Amniotic epithelial cell (primary cell): ENCODE data around the gene IRAK1BP1.
"Not testable (repeated sequence)": the region's sequence is repeated elsewhere in the genome, so short reads cannot be mapped to it uniquely, and the experiment has no call there.

ENCODE experiments used
- DNase-seq: peaks from one replicate; pipeline ENCODE4 v3.0.0-alpha.2; 2010; ENCODE audit warnings: low read depth

IRAK1BP1 gene

GRCh38 chr6:78867370-78868040, at the start of gene IRAK1BP1:
Gene IRAK1BP1 (plus strand): TSS chr6:78867551. CDS start chr6:78867577, 26 bp downstream.
- DNase-seq = peak; percentile 79

- DNase-seq = no peak
Measured at GRCh38 chr6:78824045-78824444, 43.3 kb upstream of the IRAK1BP1 start.

GRCh38 chr6:78829407-78829806, 37.9 kb upstream of the IRAK1BP1 start:
- no peak for DNase-seq

GRCh38 chr6:78830805-78831204, 36.5 kb upstream of the IRAK1BP1 start:
- no peak for DNase-seq

- peak; percentile 97 for DNase-seq
Measured at GRCh38 chr6:78831492-78831891, 35.9 kb upstream of the IRAK1BP1 start.

- DNase-seq = peak; percentile 81
Measured at GRCh38 chr6:78832091-78832808, 35.1 kb upstream of the IRAK1BP1 start.

- peak; percentile 8 for DNase-seq
Measured at GRCh38 chr6:78835817-78836216, 31.5 kb upstream of the IRAK1BP1 start.

- DNase-seq = no peak
Measured at GRCh38 chr6:78836598-78836997, 30.8 kb upstream of the IRAK1BP1 start.

- no peak for DNase-seq
Measured at GRCh38 chr6:78841111-78841510, 26.2 kb upstream of the IRAK1BP1 start.

- no peak for DNase-seq
Measured at GRCh38 chr6:78842953-78843352, 24.4 kb upstream of the IRAK1BP1 start.

GRCh38 chr6:78844899-78845298, 22.5 kb upstream of the IRAK1BP1 start:
- no peak for DNase-seq

- DNase-seq = no peak
Measured at GRCh38 chr6:78845567-78845966, 21.8 kb upstream of the IRAK1BP1 start.

GRCh38 chr6:78850621-78851020, 16.7 kb upstream of the IRAK1BP1 start:
- no peak for DNase-seq

- no peak for DNase-seq
Measured at GRCh38 chr6:78851156-78851555, 16.2 kb upstream of the IRAK1BP1 start.

- DNase-seq = no peak
Measured at GRCh38 chr6:78854546-78854945, 12.8 kb upstream of the IRAK1BP1 start.

- DNase-seq = not testable (repeated sequence)
Measured at GRCh38 chr6:78858339-78858938, 8.9 kb upstream of the IRAK1BP1 start.

- DNase-seq = no peak
Measured at GRCh38 chr6:78861509-78861908, 5.8 kb upstream of the IRAK1BP1 start.

- no peak for DNase-seq
Measured at GRCh38 chr6:78863576-78863975, 3.8 kb upstream of the IRAK1BP1 start.

- DNase-seq = no peak
Measured at GRCh38 chr6:78864957-78865356, 2.4 kb upstream of the IRAK1BP1 start.

GRCh38 chr6:78867020-78867369, 356 bp upstream of the IRAK1BP1 start:
- DNase-seq = no peak

- DNase-seq = peak; percentile 6
Measured at GRCh38 chr6:78868116-78868515, 765 bp downstream of the IRAK1BP1 start.

GRCh38 chr6:78875505-78875904, 8.2 kb downstream of the IRAK1BP1 start:
- DNase-seq = no peak

- no peak for DNase-seq
Measured at GRCh38 chr6:78883651-78884050, 16.3 kb downstream of the IRAK1BP1 start.
